GM12878 (cell line): ENCODE results near the gene LIN7B. TPM values are rescaled to one million over a fixed set of nuclear protein-coding genes. Genes with fewer than 3 reads are reported as not detected.

ENCODE experiments used
- ATAC-seq: fragments of 200-7000 bp; cut with Tn5 transposase; 3 replicates; pipeline ENCODE4 v1.9.1; 2020; ENCODE audit warnings: mild to moderate bottlenecking, moderate library complexity
- BruUV-seq: library from RNA; stranded (reverse); fragments of 400-500 nt; replicated peaks from 2 replicates; lab custom pipeline; 2021; lab: Mats Ljungman, UMichigan
- CTCF ChIA-PET: fragments of 300-600 bp; sonication (Branson Sonifier 250); formaldehyde crosslinking; extraction: SDS; loops from one replicate; lab custom pipeline; 2021; ENCODE audit warnings: inconsistent platforms; lab: Yijun Ruan, JAX
- POLR2A ChIA-PET: fragments of 350-600 bp; formaldehyde crosslinking; extraction: SDS; loops from one replicate; lab custom pipeline; 2021; ENCODE audit warnings: inconsistent platforms; lab: Charles Lee
- RAD21 ChIA-PET: fragments of 300-600 bp; sonication (Branson Sonifier 250); formaldehyde crosslinking; loops from one replicate; lab custom pipeline; 2023; ENCODE audit warnings: antibody characterized with exemption; ENCODE audit not compliant: unreplicated experiment; lab: Charles Lee
- SMC1A ChIA-PET: fragments of 300-600 bp; sonication (Branson Sonifier 250); formaldehyde crosslinking; loops from one replicate; lab custom pipeline; 2023; ENCODE audit not compliant: unreplicated experiment, uncharacterized antibody; lab: Charles Lee
- DNase-seq: peaks from one replicate; pipeline ENCODE4 v3.0.0-alpha.2; 2011; ENCODE audit warnings: low read depth, low spot score
- FAIRE-seq: peaks from 3 replicates; lab custom pipeline; 2011; peaks lifted over from hg19 to GRCh38; lab: Jason Lieb, UNC
- H2AFZ ChIP-seq: 2 replicates; pipeline ENCODE4 v1.6.0; 2011; ENCODE audit warnings: low read depth, low read length, control low read depth; ENCODE audit not compliant: control insufficient read depth
- H3K27ac ChIP-seq: 2 replicates; pipeline ENCODE4 v1.5.1; 2011; ENCODE audit warnings: control low read depth; ENCODE audit not compliant: control insufficient read depth, insufficient read depth
- H3K27me3 ChIP-seq, 2 experiments: replicated peaks in 1 of 2; 2 replicates each; pipeline versions ENCODE4 v1.6.0 to v1.6.1; 2011; ENCODE audit warnings: low read length in 1 of 2; ENCODE audit not compliant: control insufficient read depth in 2 of 2, insufficient read depth in 2 of 2
- H3K36me3 ChIP-seq, 2 experiments: 2 replicates each; pipeline ENCODE4 v1.5.1; 2011; ENCODE audit warnings: low read length in 1 of 2; ENCODE audit not compliant: control insufficient read depth in 2 of 2, insufficient read depth in 2 of 2
- H3K4me1 ChIP-seq: 2 replicates; pipeline ENCODE4 v1.6.1; 2011; ENCODE audit warnings: mild to moderate bottlenecking, low read length, moderate library complexity, mixed read lengths; ENCODE audit not compliant: control insufficient read depth, insufficient read depth
- H3K4me2 ChIP-seq: 2 replicates; pipeline ENCODE4 v1.6.0; 2011; ENCODE audit warnings: control low read depth; ENCODE audit not compliant: control insufficient read depth, insufficient read depth
- H3K4me3 ChIP-seq: fragments of 200-600 bp; sonication (generic); 2 replicates; pipeline ENCODE4 v1.5.1; 2016
- H3K79me2 ChIP-seq: 2 replicates; pipeline ENCODE4 v1.6.0; 2011; ENCODE audit warnings: low read length; ENCODE audit not compliant: control insufficient read depth, insufficient read depth
- H3K9ac ChIP-seq: 2 replicates; pipeline ENCODE4 v1.8.0; 2011; ENCODE audit warnings: low read length, control low read depth, mixed read lengths; ENCODE audit not compliant: control insufficient read depth, insufficient read depth
- H3K9me3 ChIP-seq: replicated peaks from 3 replicates; pipeline ENCODE4 v1.5.1; 2011; ENCODE audit warnings: mild to moderate bottlenecking, low read length; ENCODE audit not compliant: control insufficient read depth, insufficient read depth
- H4K20me1 ChIP-seq: 2 replicates; pipeline ENCODE4 v1.6.0; 2011; ENCODE audit not compliant: control insufficient read depth, insufficient read depth
- BACH1 ChIP-seq: fragments of 450-650 bp; IDR thresholded peaks from 2 replicates; pipeline ENCODE4 v1.6.1; 2017; ENCODE audit warnings: mild to moderate bottlenecking, borderline replicate concordance
- MEF2B ChIP-seq: fragments of 450-650 bp; IDR thresholded peaks from 2 replicates; pipeline ENCODE4 v1.6.1; 2018; ENCODE audit warnings: mild to moderate bottlenecking, moderate library complexity; ENCODE audit not compliant: partially characterized antibody, poor library complexity, severe bottlenecking
- POLR2A ChIP-seq: IDR thresholded peaks from 2 replicates; pipeline ENCODE4 v1.6.1; 2011; ENCODE audit warnings: low read depth, mild to moderate bottlenecking, low read length
- ZBTB11 ChIP-seq: fragments of 450-650 bp; formaldehyde crosslinking; IDR thresholded peaks from 2 replicates; pipeline ENCODE4 v1.5.0; 2022; ENCODE audit warnings: mild to moderate bottlenecking, missing genetic modification characterization
- WGBS: methylation state at CpG from one replicate; pipeline ENCODE4 v1.1.6; 2016; ENCODE audit warnings: low lambda C conversion rate; ENCODE audit not compliant: insufficient replicate concordance, insufficient coverage; ENCODE audit errors: missing lambda C conversion rate; 5-methylcytosine and 5-hydroxymethylcytosine counted together
- in situ Hi-C: fragments of 300-500 bp; cut with MboI; formaldehyde crosslinking; loops from 9 replicates; pipeline ENCODE4 v1.14.3; 2018; ENCODE audit warnings: mixed read lengths
- intact Hi-C: fragments of 100-400 bp; cut with micrococcal nuclease; formaldehyde crosslinking; loops from one replicate; pipeline ENCODE4 v1.14.2; 2022; ENCODE audit not compliant: unreplicated experiment
- polyA plus RNA-seq, 11 experiments: library from polyadenylated mRNA; depleted of rRNA in 4 of 11; unstranded in 6 of 11; stranded (reverse) in 5 of 11; fragments of >200 nt; fragmentation: Nextera tagmentation in 4 of 11; fragmentation: Illumina TruSeq in 1 of 11; extraction: Ambion mirVana in 4 of 11; extraction: Trizol in 1 of 11; gene quantifications; 1 replicate in 1 of 11; 2 replicates in 10 of 11; pipeline versions ENCODE4 v1.2.1 to v1.2.3, GENCODE V29; 2011 to 2016; ENCODE audit warnings: inconsistent platforms in 2 of 11, missing spikeins in 2 of 11, low read depth in 1 of 11
- total RNA-seq, 4 experiments: library from RNA; depleted of rRNA in 3 of 4; stranded (reverse); fragments of >200 nt in 3 of 4; fragmentation: Illumina TruSeq in 1 of 4; extraction: Trizol in 1 of 4; gene quantifications; 2 replicates each; pipeline versions ENCODE4 v1.2.1 to v1.2.3, GENCODE V29; 2013 to 2021

Gene LIN7B
- total and polyA plus RNA-seq, 10 of the 15 experiments (the other 5 are each of a cell fraction or from before 2014, with no cell fraction given), result 0.15 to 3.5 (median 1.6) TPM; not detected in 2

GRCh38 chr19:49125025-49125731 lies 11.0 kb downstream of the LIN7B start:
- SMC1A ChIA-PET, result no interaction called here
- Histone ChIP-seq H4K20me1 (no peaks in the 10 kb centered on the region), H3K4me1 (peaks cover 3% of the 10 kb centered on the region; the same call in 1 of the 2 replicates), H3K27ac (no peak overlapping the region)
- TF ChIP-seq ZBTB11 (CRISPR knock-in tag), result no peak
- TF ChIP-seq BACH1, result no peak
- TF ChIP-seq MEF2B, result no peak
- no peak for TF ChIP-seq POLR2A
- TF ChIP-seq, all 136 proteins: peak for 0
- H3K27me3 ChIP-seq, result peaks cover 5 to 7% of the 10 kb centered on the region in 2 experiments; a peak in 3 of 4 replicates
- in situ Hi-C loops (no loop called here), intact Hi-C loops (no loop called here)
- DNase-seq, result no peak
- no peaks in the 10 kb centered on the region; the same call in 2 of the 3 replicates for H3K9me3 ChIP-seq
- WGBS, result 49% methylated on average over 20 of the region's 23 CpGs
- ChIA-PET POLR2A (interaction anchor here (0.5 kb wide), 1 partner anchor 14 kb away, joined by 3 read pairs; no protein-coding TSS in a partner anchor), CTCF (no interaction called here), RAD21 (no interaction called here)
- no peak overlapping the region for H3K9ac ChIP-seq
- ATAC-seq, result no peak
- H3K79me2 ChIP-seq, result no peaks in the 10 kb centered on the region
- FAIRE-seq, result no peak
- no TSS peak for BruUV-seq
- no peak overlapping the region for H2AFZ ChIP-seq
- no peak overlapping the region for H3K4me2 ChIP-seq
- no peaks in the 10 kb centered on the region for H3K36me3 ChIP-seq
- no peak overlapping the region for H3K4me3 ChIP-seq
